OCI-M2 (cell line): ENCODE measurements around the gene RBBP6.
"Not testable (repeated sequence)": the region's sequence is repeated elsewhere in the genome, so short reads cannot be mapped to it uniquely, and the experiment has no call there.

Experiments
- DNase-seq: peaks from one replicate; lab custom pipeline; 2025; ENCODE audit not compliant: unreplicated experiment; lab: John Stamatoyannopoulos, UW

The RBBP6 gene

GRCh38 chr16:24539295-24539849, at the start of gene RBBP6:
RBBP6 (plus strand) TSS chr16:24539566; CDS start chr16:24540627, 1,061 bp downstream.
- DNase-seq = peak; percentile 93

GRCh38 chr16:24490866-24491265, 48.5 kb upstream of the RBBP6 start:
- no peak for DNase-seq

GRCh38 chr16:24491731-24492130, 47.6 kb upstream of the RBBP6 start:
- DNase-seq = no peak

GRCh38 chr16:24493821-24494220, 45.5 kb upstream of the RBBP6 start:
- no peak for DNase-seq

- not testable (repeated sequence) for DNase-seq
Measured at GRCh38 chr16:24495207-24495606, 44.2 kb upstream of the RBBP6 start.

GRCh38 chr16:24497440-24497839, 41.9 kb upstream of the RBBP6 start:
- no peak for DNase-seq

- DNase-seq = peak; percentile 22
Measured at GRCh38 chr16:24499193-24499814, 40.1 kb upstream of the RBBP6 start.

- peak; percentile 4 for DNase-seq
Measured at GRCh38 chr16:24504472-24505345, 34.7 kb upstream of the RBBP6 start.

- no peak for DNase-seq
Measured at GRCh38 chr16:24505959-24506358, 33.4 kb upstream of the RBBP6 start.

- DNase-seq = no peak
Measured at GRCh38 chr16:24507959-24508480, 31.3 kb upstream of the RBBP6 start.

- no peak for DNase-seq
Measured at GRCh38 chr16:24508614-24509013, 30.8 kb upstream of the RBBP6 start.

- DNase-seq = no peak
Measured at GRCh38 chr16:24509536-24509935, 29.8 kb upstream of the RBBP6 start.

GRCh38 chr16:24511174-24511573, 28.2 kb upstream of the RBBP6 start:
- DNase-seq = no peak

- DNase-seq = no peak
Measured at GRCh38 chr16:24511792-24512191, 27.6 kb upstream of the RBBP6 start.

GRCh38 chr16:24514096-24514495, 25.3 kb upstream of the RBBP6 start:
- no peak for DNase-seq

- no peak for DNase-seq
Measured at GRCh38 chr16:24515186-24515585, 24.2 kb upstream of the RBBP6 start.

GRCh38 chr16:24516900-24517669, 22.3 kb upstream of the RBBP6 start:
- DNase-seq = peak; percentile 38

- DNase-seq = no peak
Measured at GRCh38 chr16:24518498-24518897, 20.9 kb upstream of the RBBP6 start.

- DNase-seq = no peak
Measured at GRCh38 chr16:24520983-24521382, 18.4 kb upstream of the RBBP6 start.

GRCh38 chr16:24522751-24523150, 16.6 kb upstream of the RBBP6 start:
- DNase-seq = no peak

GRCh38 chr16:24523569-24523968, 15.8 kb upstream of the RBBP6 start:
- DNase-seq = no peak
